Epidermal melanocyte (primary cell): Measurements from ENCODE around the gene APOBEC3B.
"Not testable (repeated sequence)": the region's sequence is repeated elsewhere in the genome, so short reads cannot be mapped to it uniquely, and the experiment has no call there.

Source experiments
- DNase-seq: peaks from one replicate; pipeline ENCODE4 v3.0.0; 2011; ENCODE audit warnings: low spot score; ENCODE audit not compliant: insufficient read length

The APOBEC3B gene

GRCh38 chr22:38950527-38951295, 31.4 kb upstream of the APOBEC3B start:
- DNase-seq, result no peak

- no peak for DNase-seq
Measured at GRCh38 chr22:38951734-38952133, 30.4 kb upstream of the APOBEC3B start.

- DNase-seq, result no peak
Measured at GRCh38 chr22:38952281-38952993, 29.7 kb upstream of the APOBEC3B start.

- DNase-seq, result no peak
Measured at GRCh38 chr22:38953091-38953490, 29.1 kb upstream of the APOBEC3B start.

GRCh38 chr22:38953577-38954413, 28.4 kb upstream of the APOBEC3B start:
- DNase-seq, result no peak

- DNase-seq, result no peak
Measured at GRCh38 chr22:38954414-38955043, 27.6 kb upstream of the APOBEC3B start.

- DNase-seq, result no peak
Measured at GRCh38 chr22:38955250-38955905, 26.8 kb upstream of the APOBEC3B start.

- DNase-seq, result no peak
Measured at GRCh38 chr22:38955926-38956325, 26.2 kb upstream of the APOBEC3B start.

GRCh38 chr22:38956551-38956950, 25.6 kb upstream of the APOBEC3B start:
- DNase-seq, result no peak

- no peak for DNase-seq
Measured at GRCh38 chr22:38957046-38957770, 24.9 kb upstream of the APOBEC3B start, which contains the start of gene APOBEC3A. TSS of gene APOBEC3A (plus strand) at chr22:38957609. CDS start at chr22:38957692, 83 bp downstream.

- no peak for DNase-seq
Measured at GRCh38 chr22:38957808-38958650, 24.1 kb upstream of the APOBEC3B start.

- not testable (repeated sequence) for DNase-seq
Measured at GRCh38 chr22:38958651-38958943, 23.6 kb upstream of the APOBEC3B start.

GRCh38 chr22:38959590-38959989, 22.6 kb upstream of the APOBEC3B start:
- no peak for DNase-seq

- DNase-seq, result not testable (repeated sequence)
Measured at GRCh38 chr22:38960673-38961072, 21.5 kb upstream of the APOBEC3B start.

GRCh38 chr22:38963291-38963738, 18.8 kb upstream of the APOBEC3B start:
- DNase-seq, result not testable (repeated sequence)

- no peak for DNase-seq
Measured at GRCh38 chr22:38963872-38964271, 18.3 kb upstream of the APOBEC3B start.

GRCh38 chr22:38964306-38964705, 17.8 kb upstream of the APOBEC3B start:
- DNase-seq, result no peak

GRCh38 chr22:38964989-38965388, 17.2 kb upstream of the APOBEC3B start:
- DNase-seq, result no peak
